ENCODE results near the gene RECQL5.

- no peak for TF ChIP-seq GATA3 (IDR thresholded peaks at IDR 0.05; ENCODE audit: low read depth, low read length)
- TF ChIP-seq GATA2 (IDR thresholded peaks at IDR 0.05; ENCODE audit: low read depth, low read length), result no peak
Measured at GRCh38 chr17:75603123-75603522, 63.8 kb downstream of the RECQL5 start.
